ENCODE data around the gene TERB2. TPM values are rescaled to one million over a fixed set of nuclear protein-coding genes. Genes with fewer than 3 reads are reported as not detected.
"Not testable (repeated sequence)": the region's sequence is repeated elsewhere in the genome, so short reads cannot be mapped to it uniquely, and the experiment has no call there.

Gene TERB2
- total RNA-seq, 1 donor from 2014 or later, result not detected

DNA sequence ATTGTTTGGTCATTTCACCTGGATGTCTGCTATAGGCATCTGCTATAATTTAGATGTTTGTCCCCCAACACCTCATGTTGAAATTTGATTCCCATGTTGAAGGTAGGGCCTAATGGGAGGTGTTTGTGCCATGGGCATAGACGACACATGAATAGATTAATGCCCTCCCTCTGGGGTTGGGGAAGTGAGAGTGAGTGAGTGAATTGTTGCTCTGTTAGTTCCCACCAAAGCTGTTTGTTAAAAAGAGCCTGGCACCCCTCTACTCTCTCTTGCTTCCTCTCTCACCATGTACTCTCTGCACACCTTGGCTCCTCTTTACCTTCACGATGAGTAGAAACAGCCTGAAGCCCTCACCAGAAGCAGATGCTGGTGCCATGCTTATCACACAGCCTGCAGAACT, 42.6 kb downstream of the TERB2 start:
- Mint-ChIP-seq H3K9me3 (ENCODE audit: low read depth) (peaks cover 4% of the 10 kb centered on the region), H3K27ac (no peak overlapping the region), H3K27me3 (no peaks in the 10 kb centered on the region), H3K4me3 (ENCODE audit: low read depth) (no peak overlapping the region), H3K36me3 (ENCODE audit: insufficient read depth) (no peaks in the 10 kb centered on the region), H3K4me1 (ENCODE audit: low read depth) (peaks cover 29% of the 10 kb centered on the region)
- DNase-seq (ENCODE audit: low spot score, unreplicated experiment), result no peak
- TF ChIP-seq CTCF (IDR thresholded peaks at IDR 0.05; ENCODE audit: unreplicated experiment), result no peak

- not testable (repeated sequence) for H3K4me3 Mint-ChIP-seq (ENCODE audit: low read depth); H3K27me3 Mint-ChIP-seq; H3K36me3 Mint-ChIP-seq (ENCODE audit: insufficient read depth); DNase-seq (ENCODE audit: low spot score, unreplicated experiment); H3K27ac Mint-ChIP-seq; H3K9me3 Mint-ChIP-seq (ENCODE audit: low read depth)
- peaks cover 28% of the 10 kb centered on the region for H3K4me1 Mint-ChIP-seq (ENCODE audit: low read depth)
These were observed 44.7 kb downstream of the TERB2 start for GRCh38 chr15:45001180-45001579.

- Mint-ChIP-seq H3K9me3 (ENCODE audit: low read depth) (peaks cover 25% of the 10 kb centered on the region), H3K4me1 (ENCODE audit: low read depth) (peaks cover 22% of the 10 kb centered on the region)
- not testable (repeated sequence) for H3K4me3 Mint-ChIP-seq (ENCODE audit: low read depth); H3K27me3 Mint-ChIP-seq; H3K27ac Mint-ChIP-seq; H3K36me3 Mint-ChIP-seq (ENCODE audit: insufficient read depth); DNase-seq (ENCODE audit: low spot score, unreplicated experiment)
These were observed 47.4 kb downstream of the TERB2 start for GRCh38 chr15:45003731-45004410.

- H3K27ac Mint-ChIP-seq, result not testable (repeated sequence)
- peaks cover 27% of the 10 kb centered on the region for H3K9me3 Mint-ChIP-seq (ENCODE audit: low read depth)
- peaks cover 22% of the 10 kb centered on the region for H3K4me1 Mint-ChIP-seq (ENCODE audit: low read depth)
These were observed 48.2 kb downstream of the TERB2 start for GRCh38 chr15:45004590-45005175.

DNA sequence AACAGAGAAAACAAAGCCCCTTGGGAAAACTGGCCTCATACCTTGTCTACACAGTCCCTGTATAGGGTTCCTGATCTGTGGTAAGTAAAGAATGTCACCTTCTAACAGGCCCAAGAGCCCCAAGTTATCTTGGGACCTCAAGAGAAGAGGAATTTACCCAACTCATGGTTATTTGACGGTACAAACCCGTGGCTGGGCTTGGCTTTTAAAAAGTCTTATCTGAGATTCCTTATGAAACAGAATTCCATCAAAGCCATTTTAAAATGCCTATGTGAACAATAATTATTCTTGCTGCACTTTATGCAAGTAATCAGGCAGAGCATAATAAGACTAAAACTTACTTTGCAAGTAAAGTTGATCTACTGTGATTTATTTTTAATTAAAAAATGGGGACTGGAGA, 52.6 kb downstream of the TERB2 start:
- peaks cover 5% of the 10 kb centered on the region for H3K36me3 Mint-ChIP-seq (ENCODE audit: insufficient read depth)
- TF ChIP-seq CTCF (IDR thresholded peaks at IDR 0.05; ENCODE audit: unreplicated experiment), result no peak
- no peaks in the 10 kb centered on the region for H3K27me3 Mint-ChIP-seq
- H3K9me3 Mint-ChIP-seq (ENCODE audit: low read depth), result peaks cover 32% of the 10 kb centered on the region
- DNase-seq (ENCODE audit: low spot score, unreplicated experiment), result no peak
- no peaks in the 10 kb centered on the region for H3K4me1 Mint-ChIP-seq (ENCODE audit: low read depth)
- H3K4me3 Mint-ChIP-seq (ENCODE audit: low read depth), result no peak overlapping the region
- no peak overlapping the region for H3K27ac Mint-ChIP-seq

More at GRCh38 chr15:45004590-45005175, 48.2 kb downstream of the TERB2 start:
- not testable (repeated sequence) for H3K27me3 Mint-ChIP-seq; H3K4me3 Mint-ChIP-seq (ENCODE audit: low read depth); DNase-seq (ENCODE audit: low spot score, unreplicated experiment); H3K36me3 Mint-ChIP-seq (ENCODE audit: insufficient read depth)

GRCh38 chr15:45015114-45015513, 58.6 kb downstream of the TERB2 start:
- H3K27ac Mint-ChIP-seq; H3K4me3 Mint-ChIP-seq (ENCODE audit: low read depth); H3K4me1 Mint-ChIP-seq (ENCODE audit: low read depth); DNase-seq (ENCODE audit: low spot score, unreplicated experiment); H3K36me3 Mint-ChIP-seq (ENCODE audit: insufficient read depth); H3K27me3 Mint-ChIP-seq: not testable (repeated sequence)
- peaks cover 30% of the 10 kb centered on the region for H3K9me3 Mint-ChIP-seq (ENCODE audit: low read depth)

GRCh38 chr15:45020222-45020900, 63.9 kb downstream of the TERB2 start:
- peaks cover 19% of the 10 kb centered on the region for H3K4me1 Mint-ChIP-seq (ENCODE audit: low read depth)
- peaks cover 24% of the 10 kb centered on the region for H3K9me3 Mint-ChIP-seq (ENCODE audit: low read depth)
- not testable (repeated sequence) for H3K36me3 Mint-ChIP-seq (ENCODE audit: insufficient read depth); H3K27me3 Mint-ChIP-seq; H3K4me3 Mint-ChIP-seq (ENCODE audit: low read depth); DNase-seq (ENCODE audit: low spot score, unreplicated experiment); H3K27ac Mint-ChIP-seq

DNA sequence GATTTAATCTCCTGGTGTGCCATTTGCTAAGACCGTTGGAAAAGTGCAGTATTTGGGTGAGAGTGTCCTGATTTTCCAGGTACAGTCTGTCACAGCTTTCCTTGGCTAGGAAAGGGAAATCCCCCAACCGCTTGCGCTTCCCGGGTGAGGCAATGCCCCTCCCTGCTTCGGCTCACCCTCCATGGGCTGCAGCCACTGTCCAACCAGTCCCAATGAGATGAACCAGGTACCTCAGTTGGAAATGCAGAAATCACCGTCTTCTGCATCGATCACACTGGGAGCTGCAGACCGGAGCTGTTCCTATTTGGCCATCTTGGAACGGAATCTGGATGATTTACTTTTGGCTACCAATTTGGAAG, 64.4 kb downstream of the TERB2 start:
- not testable (repeated sequence) for H3K4me3 Mint-ChIP-seq (ENCODE audit: low read depth); DNase-seq (ENCODE audit: low spot score, unreplicated experiment); H3K27ac Mint-ChIP-seq; H3K36me3 Mint-ChIP-seq (ENCODE audit: insufficient read depth); H3K27me3 Mint-ChIP-seq
- peaks cover 24% of the 10 kb centered on the region for H3K9me3 Mint-ChIP-seq (ENCODE audit: low read depth)
- H3K4me1 Mint-ChIP-seq (ENCODE audit: low read depth), result peaks cover 23% of the 10 kb centered on the region
